Stimulated activated CD8-positive, alpha-beta memory T cell treated with anti-CD3 and anti-CD28 coated beads, Interleukin-7, amount 100 ng/mL, for 24 hours (primary cell): ENCODE results near the gene HINFP.
"Not testable (repeated sequence)": the region's sequence is repeated elsewhere in the genome, so short reads cannot be mapped to it uniquely, and the experiment has no call there.

Experiments
- DNase-seq: peaks from one replicate; pipeline ENCODE4 v3.0.0-alpha.2; 2020; ENCODE audit warnings: low read depth

The HINFP gene

DNA sequence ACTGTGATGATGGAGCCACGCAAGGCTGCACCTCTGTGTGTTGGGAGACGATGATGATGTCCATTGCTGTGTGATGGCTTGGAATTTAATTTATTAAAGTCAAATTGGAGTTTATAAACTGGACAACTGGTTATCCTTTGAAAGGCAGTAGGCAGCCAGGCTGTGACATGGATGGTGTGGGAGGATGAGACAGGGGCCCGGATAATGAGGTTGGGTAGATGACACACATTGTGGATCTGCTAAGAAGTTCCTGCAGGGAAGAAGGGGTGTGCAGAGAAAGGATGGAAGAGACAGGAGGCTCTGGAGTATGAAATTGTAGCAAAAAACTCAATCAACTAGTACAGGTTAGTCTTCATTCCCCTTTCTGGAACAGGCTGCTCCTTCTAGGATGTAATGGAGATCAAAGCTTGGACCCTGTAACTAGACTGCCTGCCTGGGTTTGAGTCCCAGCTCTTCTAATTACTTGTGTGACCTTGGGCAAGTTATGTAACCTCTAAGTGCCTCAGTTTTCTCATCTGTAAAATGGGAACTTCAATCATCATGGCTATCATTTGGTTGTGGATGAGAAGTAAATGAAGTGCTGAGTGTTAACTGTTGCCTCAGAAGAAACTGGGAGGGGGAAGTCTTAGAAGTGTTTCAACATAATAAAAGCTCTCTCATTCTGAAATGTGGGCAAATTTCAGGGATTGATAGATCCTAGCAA, 4.2 kb upstream of the HINFP start:
- DNase-seq: no peak

DNA sequence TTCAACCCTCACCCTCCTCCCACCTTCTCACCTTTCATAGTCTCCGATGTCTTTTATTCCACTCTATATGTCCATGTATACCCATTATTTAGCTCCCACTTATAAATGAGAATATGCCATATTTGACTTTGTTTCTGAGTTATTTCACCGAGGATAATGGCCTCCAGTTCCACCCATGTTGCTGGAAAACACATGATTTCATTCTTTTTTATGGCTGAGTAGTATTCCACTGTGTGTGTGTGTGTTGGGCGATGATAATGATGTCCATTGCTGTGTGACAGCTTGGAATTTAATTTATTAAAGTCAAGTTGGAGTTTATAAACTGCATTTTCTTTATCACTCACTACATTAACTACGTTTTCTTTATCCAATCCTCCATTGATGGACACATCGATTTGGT, 3.2 kb upstream of the HINFP start:
- DNase-seq: no peak

DNA sequence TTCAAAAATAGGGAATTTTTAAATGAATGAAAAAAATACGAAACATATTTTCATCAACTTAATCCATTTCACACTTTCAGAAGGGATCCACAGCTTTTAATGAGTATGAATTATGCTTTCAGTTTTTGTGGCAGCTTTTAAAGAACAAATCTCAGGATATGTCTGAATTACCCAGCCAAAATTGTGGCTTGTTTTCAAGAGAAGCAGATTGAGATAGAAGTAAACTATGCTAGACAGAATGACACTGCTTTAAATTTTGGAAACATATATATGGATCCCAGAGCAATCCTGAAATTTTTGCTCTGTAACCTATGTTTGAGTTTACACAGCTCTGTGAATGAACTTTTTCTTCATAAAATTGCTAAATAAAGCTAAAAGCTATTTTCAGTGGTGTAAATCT, 2.4 kb upstream of the HINFP start:
- no peak for DNase-seq

DNA sequence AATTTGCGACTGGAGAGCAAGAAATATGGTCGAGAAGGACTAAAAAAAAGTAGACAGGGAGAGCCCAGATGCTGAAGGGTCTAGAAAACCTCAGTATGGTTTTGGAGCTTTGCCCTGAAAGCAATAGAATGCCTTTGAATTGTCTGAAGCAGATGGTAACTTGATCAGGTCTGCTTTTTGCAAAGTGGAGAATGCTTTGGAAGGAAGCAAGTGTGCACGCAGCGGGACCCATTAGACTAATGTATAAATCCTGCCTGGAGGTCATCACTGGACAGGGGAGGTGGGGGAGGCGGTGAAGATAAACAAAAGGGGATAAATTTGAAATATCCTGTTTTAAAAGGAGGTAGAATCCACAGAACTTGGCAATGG, 757 bp upstream of the HINFP start:
- DNase-seq: no peak

DNA sequence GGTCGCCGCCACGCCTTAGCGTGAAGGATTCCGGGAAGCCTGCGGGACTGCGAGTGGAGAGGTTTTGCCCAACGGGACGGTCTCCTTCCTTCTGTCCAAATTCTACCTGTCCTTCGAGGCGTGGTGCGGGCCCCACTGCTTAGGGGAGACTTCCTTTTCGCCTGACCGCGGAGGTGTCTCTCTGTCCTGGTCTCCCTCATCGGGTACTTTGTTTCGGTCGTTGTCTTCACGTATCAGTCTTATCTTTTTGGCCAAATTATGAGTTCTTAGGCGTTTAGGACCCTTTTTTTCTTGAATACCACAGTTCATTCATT, 388 bp downstream of the HINFP start:
- DNase-seq: no peak

DNA sequence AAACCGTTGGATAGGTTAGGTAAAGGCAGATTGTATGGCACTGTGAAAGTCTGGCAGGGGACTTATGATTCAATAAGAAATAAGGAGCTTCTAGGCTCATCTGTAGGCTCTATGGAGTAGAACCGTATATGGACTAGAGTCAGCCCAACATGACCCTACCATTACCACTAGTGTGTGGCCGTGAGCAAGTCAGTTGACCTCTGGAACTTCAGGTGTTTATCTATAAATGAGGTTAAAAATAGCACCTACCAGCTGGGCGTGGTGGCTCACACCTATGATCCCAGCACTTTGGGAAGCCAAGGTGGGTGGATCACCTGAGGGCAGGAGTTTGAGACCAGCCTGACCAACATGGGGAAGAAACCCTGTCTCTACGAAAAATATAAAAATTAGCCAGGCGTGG, 4.4 kb downstream of the HINFP start:
- DNase-seq: no peak

DNA sequence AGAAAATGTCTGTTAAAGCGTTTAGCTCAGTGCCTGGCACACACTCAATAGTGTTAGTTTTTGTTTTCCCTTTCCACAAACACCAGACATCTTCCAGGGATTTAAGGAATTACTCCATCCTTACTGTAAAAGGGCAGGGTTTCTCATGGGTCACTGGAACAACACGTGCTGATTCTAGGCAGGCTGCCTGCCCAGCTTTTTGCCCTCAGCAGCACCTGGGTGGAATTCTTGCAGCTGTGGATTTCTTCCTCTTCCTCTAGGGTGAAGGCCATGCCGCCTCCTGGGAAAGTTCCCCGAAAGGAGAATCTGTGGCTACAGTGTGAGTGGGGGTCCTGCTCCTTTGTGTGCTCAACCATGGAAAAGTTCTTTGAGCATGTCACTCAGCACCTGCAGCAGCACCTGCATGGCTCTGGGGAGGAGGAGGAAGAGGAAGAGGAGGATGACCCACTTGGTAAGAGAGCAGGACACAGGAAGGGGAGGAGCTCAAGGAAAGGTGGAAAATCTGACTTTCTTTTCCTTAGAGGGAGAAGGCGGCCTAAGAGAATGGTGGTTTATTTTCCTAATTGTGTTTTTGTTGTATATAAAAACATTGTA, 5.4 kb downstream of the HINFP start:
- no peak for DNase-seq

DNA sequence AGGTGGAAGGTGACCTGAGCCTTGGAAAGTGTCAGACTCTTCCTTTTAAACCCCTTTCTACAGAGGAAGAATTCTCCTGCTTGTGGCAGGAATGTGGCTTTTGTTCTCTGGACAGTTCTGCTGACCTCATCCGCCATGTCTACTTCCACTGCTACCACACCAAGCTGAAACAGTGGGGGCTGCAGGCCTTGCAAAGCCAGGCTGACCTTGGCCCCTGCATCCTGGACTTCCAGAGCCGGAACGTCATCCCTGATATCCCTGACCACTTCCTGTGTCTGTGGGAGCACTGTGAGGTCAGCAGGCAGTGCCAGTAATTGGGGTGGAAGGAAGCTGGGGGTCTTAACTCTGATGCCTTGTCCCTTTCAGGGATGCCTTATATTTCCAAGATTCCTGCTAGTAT, 9.3 kb downstream of the HINFP start:
- DNase-seq: no peak

DNA sequence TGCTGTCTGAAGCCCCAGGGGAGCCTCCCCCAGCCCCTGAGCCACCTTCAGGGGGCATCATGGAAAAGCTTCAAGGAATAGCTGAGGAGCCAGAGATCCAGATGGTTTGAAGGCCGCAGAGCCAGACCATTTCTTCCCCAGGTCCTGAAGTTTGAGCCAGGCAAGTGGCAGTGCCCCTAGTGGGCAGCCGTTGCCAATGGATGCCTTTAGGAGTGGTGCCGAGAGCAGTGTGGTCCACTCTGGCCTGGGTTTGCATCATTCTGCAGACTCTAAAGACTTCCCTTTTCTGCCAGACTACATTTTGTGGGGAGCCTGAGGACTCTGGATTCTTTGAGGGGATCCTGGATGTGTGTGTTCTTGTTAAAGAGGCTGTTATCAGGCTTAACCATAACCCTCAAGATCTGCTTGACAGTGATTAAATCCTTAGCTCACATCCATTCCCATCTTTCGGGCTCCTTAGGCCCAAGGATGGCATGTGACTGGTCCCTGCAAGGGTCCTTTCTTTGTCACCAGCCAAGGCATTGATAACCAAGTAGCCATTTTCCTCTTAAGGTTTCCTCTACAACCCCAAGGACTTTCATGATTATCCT, 13.1 kb downstream of the HINFP start:
- DNase-seq: no peak

DNA sequence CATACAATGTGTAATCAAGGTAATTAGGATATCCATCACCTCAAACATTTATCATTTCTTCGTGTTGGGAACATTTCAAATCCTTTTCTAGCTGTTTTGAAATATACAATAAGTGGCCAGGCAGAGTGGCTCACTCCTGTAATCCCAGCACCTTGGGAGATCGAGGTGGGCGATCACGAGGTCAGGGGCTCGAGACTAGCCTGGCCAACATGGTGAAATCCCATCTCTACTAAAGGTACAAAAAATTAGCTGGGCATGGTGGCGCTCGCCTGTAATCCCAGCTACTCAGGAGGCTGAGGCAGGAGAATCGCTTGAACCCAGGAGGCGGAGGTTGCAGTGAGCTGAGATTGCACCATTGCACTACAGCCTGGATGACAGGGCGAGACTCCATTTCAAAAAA, 17.9 kb downstream of the HINFP start:
- DNase-seq: not testable (repeated sequence)

DNA sequence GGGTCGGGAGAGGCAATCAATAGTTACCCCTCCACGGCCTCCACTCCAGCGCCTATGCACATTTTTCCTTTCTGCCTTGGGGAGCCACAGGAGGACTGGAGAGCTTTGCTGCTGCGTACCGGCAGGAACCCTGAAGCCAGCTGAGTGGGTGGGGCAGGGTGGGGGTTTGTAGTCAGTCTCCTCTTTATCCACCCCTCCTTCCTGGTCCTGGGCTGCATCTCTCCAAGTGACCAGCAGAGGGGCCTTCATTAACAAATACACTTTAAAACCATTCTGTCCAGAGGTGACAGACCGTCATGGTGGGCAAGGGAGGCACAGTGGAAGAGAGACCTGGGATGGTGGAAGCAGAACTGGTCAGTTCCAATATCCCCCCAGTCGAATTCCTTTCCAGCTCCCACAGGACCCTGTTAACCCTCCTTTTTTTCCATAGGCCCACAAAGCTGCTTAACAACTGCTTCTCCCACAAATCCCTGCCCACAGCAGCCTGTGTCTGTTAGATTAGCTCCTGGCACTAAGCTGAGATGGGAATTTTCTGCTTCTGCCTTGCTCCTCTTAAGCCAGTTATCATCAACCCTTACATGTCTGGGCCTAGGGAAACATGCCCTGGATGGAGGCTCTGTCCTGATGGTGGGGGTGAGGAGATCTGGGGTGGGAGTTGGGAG, 23.6 kb downstream of the HINFP start:
- DNase-seq: no peak

DNA sequence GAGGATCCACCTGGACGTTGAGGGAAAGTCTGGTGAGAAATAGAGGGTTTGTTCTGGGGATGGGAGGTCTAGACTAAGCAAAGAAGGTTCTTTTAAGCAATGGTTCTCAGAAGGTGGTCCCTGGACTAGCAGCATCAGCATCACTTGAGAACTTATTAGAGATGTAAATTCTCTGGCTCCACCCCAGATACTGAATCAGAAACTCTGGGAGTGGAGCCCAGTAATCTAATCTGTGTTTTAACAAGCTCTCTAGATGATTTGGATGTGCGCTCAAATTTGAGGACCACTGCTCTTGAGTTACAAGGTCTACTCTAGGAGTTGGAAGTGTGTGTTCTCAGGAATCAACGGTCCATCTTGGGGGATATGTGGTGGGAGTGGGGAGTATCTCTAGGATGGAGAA, 24.2 kb downstream of the HINFP start:
- no peak for DNase-seq

DNA sequence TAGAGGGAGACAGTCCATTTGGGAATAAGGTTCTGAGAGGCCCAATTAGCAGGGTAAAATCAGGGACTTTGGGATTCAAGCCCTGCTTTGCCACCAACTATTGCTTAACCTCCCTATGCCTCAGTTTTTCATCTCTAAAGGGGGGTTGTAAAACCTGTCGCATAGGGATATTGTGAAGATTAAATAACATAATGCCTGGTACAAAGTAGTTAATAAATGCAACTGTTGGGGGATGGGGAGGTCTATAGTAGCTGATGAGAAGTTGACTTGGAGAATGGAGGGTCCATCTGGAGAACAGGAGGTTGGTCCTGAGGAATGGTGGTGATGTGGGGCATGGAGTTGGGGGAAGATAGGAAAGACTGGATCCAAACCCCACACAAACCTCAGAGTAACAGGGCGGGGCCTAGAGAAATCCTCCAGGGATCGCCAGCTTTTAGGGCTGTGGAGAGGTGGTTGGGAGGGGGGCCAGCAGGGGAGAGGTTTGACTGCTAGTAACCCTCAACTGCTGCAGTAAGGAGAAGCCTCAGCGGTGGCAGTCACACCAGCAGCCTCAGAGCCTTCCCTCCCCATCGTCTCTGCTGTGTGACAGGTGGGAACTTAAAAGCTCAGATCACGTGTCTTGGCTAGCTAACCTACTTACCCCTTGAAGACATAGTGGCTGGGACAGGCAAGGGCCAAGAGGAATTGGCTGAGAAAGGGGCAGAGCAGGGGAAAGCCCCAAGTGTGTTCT, 26.4 kb downstream of the HINFP start:
- no peak for DNase-seq

DNA sequence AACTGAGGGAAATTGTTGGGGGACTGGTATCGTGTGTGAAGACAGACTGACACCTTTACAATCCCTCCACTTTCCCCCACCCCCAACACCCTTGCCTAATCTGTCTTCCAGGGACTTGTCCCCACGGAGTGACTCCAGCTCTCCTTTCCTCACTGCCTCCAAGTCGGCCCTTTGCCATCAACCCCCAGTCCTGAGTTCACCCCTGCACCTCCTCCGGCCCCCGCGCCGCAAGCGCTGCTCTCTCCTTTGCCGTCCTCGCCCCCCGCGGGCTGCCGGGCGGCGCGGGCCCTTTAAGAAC, 27.3 kb downstream of the HINFP start:
- no peak for DNase-seq

DNA sequence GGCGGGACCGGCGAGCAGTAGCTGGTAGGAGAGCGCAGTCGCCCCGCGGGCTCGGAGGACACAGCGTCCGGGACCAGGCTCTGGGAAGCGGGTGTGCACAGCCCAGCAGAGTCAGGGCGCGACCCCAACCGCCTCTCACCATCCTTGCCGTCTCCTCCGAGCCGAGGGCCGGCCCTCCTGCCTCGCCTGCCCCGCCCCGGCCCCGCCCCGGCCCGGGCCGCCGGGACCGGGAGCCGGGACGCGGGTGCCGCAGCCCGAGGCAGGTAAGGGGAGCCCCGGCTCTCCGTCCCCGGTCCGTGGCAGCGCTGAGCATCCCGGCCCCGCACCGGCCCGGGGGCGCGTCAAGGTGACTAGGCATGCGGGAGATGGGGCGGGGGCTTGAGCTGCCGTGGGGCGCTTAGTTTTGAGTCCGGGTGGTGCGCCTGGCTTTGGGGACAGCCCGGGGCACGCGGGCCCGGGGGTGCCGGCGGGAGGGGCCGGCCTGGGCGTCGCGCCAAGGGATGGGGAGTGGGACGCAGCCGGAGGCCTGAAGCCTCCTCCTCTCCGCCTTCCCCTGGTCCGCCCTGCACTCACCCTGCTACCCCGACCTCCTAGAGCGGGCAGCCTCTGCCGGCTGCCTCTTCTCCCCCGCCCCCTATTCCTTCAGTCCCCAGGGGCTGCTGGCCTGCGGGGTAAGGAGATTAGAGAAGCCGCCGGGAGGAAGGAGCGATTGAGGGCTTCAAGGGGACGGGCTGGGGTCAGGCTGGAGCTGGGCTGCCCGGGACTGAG, 27.8 kb downstream of the HINFP start, which contains the start of gene ABCG4:
Gene ABCG4, plus strand, starts transcription at position 35 of the 768 bp plus-strand sequence. CDS start 914 bp downstream, outside the sequence.
- DNase-seq: no peak

DNA sequence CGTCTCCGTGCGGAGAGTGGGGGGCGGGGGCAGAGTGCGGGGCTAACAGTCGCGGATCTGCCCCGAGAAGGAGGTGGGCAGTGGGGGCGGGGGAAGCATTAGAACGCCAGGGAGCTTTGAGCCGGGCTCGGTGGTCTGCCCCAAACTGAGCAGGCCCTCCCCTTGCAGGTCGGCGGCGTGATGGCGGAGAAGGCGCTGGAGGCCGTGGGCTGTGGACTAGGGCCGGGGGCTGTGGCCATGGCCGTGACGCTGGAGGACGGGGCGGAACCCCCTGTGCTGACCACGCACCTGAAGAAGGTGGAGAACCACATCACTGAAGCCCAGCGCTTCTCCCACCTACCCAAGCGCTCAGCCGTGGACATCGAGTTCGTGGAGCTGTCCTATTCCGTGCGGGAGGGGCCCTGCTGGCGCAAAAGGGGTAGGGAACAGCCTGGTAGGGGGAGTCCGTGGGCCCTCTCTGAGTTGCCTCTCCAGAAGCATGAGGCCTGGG, 28.5 kb downstream of the HINFP start:
- no peak for DNase-seq

DNA sequence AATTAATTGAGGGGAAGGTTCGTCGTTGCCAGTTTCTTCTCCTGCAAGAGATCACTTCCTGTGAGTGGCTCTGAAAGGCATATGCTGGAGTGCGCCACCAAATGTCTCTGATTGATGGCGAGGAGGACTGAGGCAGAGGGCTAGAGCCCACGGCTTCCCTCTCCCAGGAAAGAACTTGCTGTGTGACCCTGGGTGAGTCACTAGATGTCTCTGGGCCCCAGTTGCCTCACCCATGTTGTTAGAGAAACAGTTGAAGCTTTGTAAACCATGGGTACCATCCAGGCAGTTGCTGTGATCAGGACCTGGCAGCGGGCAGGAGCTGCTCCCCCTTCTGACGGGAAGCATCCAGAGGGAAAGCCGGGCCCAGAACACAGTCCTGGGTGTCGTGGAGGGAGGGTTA, 30.7 kb downstream of the HINFP start:
- no peak for DNase-seq

DNA sequence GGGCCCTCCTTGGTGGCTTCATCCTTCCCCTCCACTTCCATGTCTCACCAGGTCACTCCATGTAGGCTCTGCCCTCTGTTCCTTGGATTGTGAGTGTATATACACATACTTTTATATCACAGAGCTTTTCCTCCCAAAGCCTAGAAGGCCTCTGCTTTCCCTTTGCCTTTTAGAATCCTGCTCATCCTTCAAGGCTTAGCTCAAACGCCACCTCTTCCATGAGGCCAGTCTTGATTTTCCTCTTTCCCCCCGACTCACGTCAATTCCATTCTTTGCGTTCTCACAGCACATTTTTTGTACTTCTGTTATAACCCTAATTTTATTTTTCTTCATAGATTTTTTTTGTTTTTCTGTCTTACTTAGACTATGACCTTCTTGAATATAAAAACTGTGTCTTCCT, 31.2 kb downstream of the HINFP start:
- no peak for DNase-seq

DNA sequence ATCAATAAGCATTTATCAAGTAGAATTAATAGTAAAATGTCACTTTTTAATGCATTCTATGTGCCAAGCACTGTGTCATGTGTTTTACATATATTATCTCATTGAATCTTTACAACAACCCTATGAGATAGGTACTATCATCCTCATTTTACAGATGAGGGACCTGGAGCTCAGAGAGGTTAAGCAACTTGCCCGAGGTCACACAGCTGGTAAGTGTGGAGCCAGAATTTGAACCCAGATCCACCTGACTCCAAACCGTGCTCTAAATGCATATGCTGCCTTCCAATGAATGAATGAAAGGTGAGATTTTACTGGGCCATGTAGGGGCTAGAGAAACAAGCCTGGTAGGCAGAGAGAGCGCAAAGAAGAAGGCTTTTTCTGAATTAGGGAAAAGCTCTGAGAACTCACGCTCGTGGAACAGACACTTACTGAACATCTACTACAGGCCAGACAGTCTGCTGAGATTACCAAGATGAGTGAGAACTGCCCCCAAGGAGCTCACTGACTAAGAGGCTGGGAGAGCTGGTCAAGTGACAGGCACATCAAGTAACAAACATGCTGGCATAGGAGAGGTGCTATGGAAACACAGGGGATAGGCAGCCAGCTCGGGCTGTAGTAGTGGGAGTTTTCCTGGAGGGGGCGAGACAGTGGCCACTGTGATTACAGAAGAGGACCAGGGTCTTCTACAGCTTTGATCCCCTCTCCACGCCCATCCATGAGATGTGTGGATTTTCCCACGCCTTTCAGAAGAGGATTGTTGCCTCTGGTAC, 31.9 kb downstream of the HINFP start:
- no peak for DNase-seq

DNA sequence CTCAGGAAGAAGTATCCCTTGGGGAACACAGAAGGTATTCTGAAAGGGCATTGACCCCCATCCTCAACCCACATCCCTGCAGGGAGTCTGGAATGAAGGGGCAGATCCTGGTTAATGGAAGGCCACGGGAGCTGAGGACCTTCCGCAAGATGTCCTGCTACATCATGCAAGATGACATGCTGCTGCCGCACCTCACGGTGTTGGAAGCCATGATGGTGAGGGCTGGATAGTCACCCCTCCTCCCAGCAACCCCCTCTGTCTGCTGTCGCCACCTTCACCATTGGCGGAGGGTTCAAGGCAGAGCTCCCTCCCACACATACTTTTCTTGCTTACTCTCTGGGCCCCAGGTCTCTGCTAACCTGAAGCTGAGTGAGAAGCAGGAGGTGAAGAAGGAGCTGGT, 32.8 kb downstream of the HINFP start:
- no peak for DNase-seq
